Smooth muscle cell (in vitro differentiated cells): ENCODE measurements around the gene PCDH9. TPM values are rescaled to one million over a fixed set of nuclear protein-coding genes. Genes with fewer than 3 reads are reported as not detected.

Experiments
- DNase-seq: peaks from one replicate; lab custom pipeline; 2025; ENCODE audit not compliant: unreplicated experiment; lab: John Stamatoyannopoulos, UW
- H2AFZ ChIP-seq: fragments of 200-600 bp; sonication (generic); 2 replicates; pipeline ENCODE4 v1.6.0; 2016; ENCODE audit warnings: antibody characterized with exemption, low read depth, mild to moderate bottlenecking
- H3F3A ChIP-seq: fragments of 200-600 bp; sonication (generic); 2 replicates; pipeline ENCODE4 v1.6.0; 2017; ENCODE audit warnings: antibody characterized with exemption, low read depth
- H3K27ac ChIP-seq: fragments of 200-600 bp; sonication (generic); 2 replicates; pipeline ENCODE4 v1.5.1; 2016; ENCODE audit warnings: low read depth, mild to moderate bottlenecking
- H3K27me3 ChIP-seq: fragments of 200-600 bp; sonication (generic); 2 replicates; pipeline ENCODE4 v1.6.1; 2016; ENCODE audit warnings: low read depth, mild to moderate bottlenecking
- H3K36me3 ChIP-seq: fragments of 200-600 bp; sonication (generic); 2 replicates; pipeline ENCODE4 v1.5.1; 2016; ENCODE audit warnings: low read depth
- H3K4me1 ChIP-seq: fragments of 200-600 bp; sonication (generic); 2 replicates; pipeline ENCODE4 v1.5.1; 2016; ENCODE audit warnings: low read depth
- H3K4me2 ChIP-seq: fragments of 200-600 bp; sonication (generic); 2 replicates; pipeline ENCODE4 v1.6.0; 2016; ENCODE audit warnings: mild to moderate bottlenecking
- H3K4me3 ChIP-seq: fragments of 200-600 bp; sonication (generic); 2 replicates; pipeline ENCODE4 v1.5.1; 2016; ENCODE audit warnings: mild to moderate bottlenecking
- H3K79me2 ChIP-seq: fragments of 200-600 bp; sonication (generic); 2 replicates; pipeline ENCODE4 v1.6.0; 2016; ENCODE audit warnings: low read depth, mild to moderate bottlenecking
- H3K9ac ChIP-seq: fragments of 200-600 bp; sonication (generic); 2 replicates; pipeline ENCODE4 v1.6.0; 2016; ENCODE audit warnings: low read depth
- H3K9me3 ChIP-seq: fragments of 200-600 bp; sonication (generic); replicated peaks from 2 replicates; pipeline ENCODE4 v1.5.1; 2016; ENCODE audit warnings: low read depth
- H4K20me1 ChIP-seq: fragments of 200-600 bp; sonication (generic); 2 replicates; pipeline ENCODE4 v1.6.0; 2016; ENCODE audit warnings: low read depth
- WGBS: methylation state at CpG from one replicate; pipeline ENCODE4 v1.1.7; 2016; ENCODE audit warnings: low lambda C conversion rate; 5-methylcytosine and 5-hydroxymethylcytosine counted together
- polyA plus RNA-seq: library from polyadenylated mRNA; unstranded; fragments of >200 nt; fragmentation: Nextera tagmentation; extraction: Ambion mirVana; gene quantifications from 2 replicates; pipeline ENCODE4 v1.2.1, GENCODE V29; 2016
- total RNA-seq: library from RNA; depleted of rRNA; stranded (reverse); fragments of >200 nt; gene quantifications from 2 replicates; pipeline ENCODE4 v1.2.3, GENCODE V29; 2014
- TF ChIP-seq, protein P1 (sequence below): fragments of 200-600 bp; sonication (generic); IDR thresholded peaks from 2 replicates; pipeline ENCODE4 v1.5.1; 2017; ENCODE audit warnings: borderline replicate concordance, mild to moderate bottlenecking, antibody characterized with exemption; ENCODE audit not compliant: insufficient read depth, poor library complexity, severe bottlenecking

PCDH9 gene
- total and polyA plus RNA-seq, 2 experiments from 2014 or later, result 0.65 to 1.9 TPM

DNA sequence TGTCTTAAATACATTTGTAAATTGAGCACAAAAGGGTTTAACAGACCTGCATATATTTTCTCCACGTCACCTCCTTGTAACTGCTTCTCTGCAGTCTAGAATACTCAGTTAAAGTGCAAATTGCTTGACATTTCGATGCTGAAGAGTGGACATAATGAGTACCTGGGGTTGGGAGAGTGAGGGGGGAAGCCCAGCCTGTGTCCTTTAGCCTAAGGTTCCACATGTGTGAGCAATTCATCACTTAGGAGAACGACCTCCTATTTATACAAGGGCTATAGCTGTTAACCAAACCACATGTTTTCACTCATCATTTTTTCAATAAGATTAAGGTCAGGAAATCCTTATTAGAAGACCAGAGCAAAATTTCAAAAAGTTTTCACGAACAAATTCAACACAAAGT is 29.5 kb downstream of the PCDH9 start:
- Histone ChIP-seq H3K79me2 (no peaks in the 10 kb centered on the region), H2AFZ (no peak overlapping the region), H3K27ac (no peak overlapping the region), H3K4me3 (no peak overlapping the region), H4K20me1 (no peaks in the 10 kb centered on the region), H3K9me3 (no peaks in the 10 kb centered on the region), H3K27me3 (no peaks in the 10 kb centered on the region), H3K36me3 (no peaks in the 10 kb centered on the region), H3K4me1 (no peaks in the 10 kb centered on the region), H3F3A (no peaks in the 10 kb centered on the region), H3K4me2 (no peak overlapping the region), H3K9ac (no peak overlapping the region)
- DNase-seq, result no peak
- TF ChIP-seq, protein P1, sequence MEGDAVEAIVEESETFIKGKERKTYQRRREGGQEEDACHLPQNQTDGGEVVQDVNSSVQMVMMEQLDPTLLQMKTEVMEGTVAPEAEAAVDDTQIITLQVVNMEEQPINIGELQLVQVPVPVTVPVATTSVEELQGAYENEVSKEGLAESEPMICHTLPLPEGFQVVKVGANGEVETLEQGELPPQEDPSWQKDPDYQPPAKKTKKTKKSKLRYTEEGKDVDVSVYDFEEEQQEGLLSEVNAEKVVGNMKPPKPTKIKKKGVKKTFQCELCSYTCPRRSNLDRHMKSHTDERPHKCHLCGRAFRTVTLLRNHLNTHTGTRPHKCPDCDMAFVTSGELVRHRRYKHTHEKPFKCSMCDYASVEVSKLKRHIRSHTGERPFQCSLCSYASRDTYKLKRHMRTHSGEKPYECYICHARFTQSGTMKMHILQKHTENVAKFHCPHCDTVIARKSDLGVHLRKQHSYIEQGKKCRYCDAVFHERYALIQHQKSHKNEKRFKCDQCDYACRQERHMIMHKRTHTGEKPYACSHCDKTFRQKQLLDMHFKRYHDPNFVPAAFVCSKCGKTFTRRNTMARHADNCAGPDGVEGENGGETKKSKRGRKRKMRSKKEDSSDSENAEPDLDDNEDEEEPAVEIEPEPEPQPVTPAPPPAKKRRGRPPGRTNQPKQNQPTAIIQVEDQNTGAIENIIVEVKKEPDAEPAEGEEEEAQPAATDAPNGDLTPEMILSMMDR, result no peak
- WGBS, result 65% methylated on average over 4 of the region's 4 CpGs

DNA sequence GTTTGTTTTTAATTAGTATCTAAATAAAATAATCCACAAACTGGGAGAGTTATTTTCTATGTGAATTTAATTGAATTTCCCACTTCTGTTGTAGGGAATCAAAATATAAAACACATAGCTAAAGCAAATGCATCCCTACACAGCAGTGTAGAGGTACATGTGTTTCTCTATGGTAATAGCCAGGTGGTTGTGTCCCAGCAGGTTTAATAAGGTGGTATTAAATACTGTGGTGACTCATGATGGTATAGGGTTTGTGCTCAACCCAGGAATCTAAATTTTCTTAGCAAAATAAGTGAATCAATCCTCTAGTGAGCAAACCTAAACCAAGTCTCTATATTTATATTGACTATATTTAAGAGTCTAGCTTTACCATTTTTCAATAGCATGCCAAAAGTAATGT is 30.0 kb downstream of the PCDH9 start:
- Histone ChIP-seq H3K4me1 (no peaks in the 10 kb centered on the region), H3K27me3 (no peaks in the 10 kb centered on the region), H3K4me2 (no peak overlapping the region), H3K27ac (no peak overlapping the region), H3K9ac (no peak overlapping the region), H3K36me3 (no peaks in the 10 kb centered on the region), H3K79me2 (no peaks in the 10 kb centered on the region), H3K9me3 (no peaks in the 10 kb centered on the region), H4K20me1 (no peaks in the 10 kb centered on the region), H2AFZ (no peak overlapping the region), H3K4me3 (no peak overlapping the region), H3F3A (no peaks in the 10 kb centered on the region)
- TF ChIP-seq, protein P1, result no peak
- no peak for DNase-seq

DNA sequence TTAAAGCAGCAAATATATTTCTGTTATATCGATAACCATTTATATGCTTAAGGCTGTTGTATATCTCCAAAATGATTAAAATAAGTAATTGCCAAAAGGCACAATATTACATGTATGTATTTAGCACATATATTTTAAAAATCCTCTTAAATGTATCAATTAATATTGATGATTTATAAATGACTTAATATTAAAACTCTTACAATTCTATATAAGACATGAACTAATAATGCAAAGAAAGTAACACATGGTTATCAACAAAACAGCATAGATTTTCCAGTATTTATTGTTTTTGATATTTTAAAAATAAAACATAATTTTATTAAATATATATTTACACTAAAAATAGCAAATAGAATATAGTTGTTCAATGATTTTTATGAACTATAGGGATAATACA is 32.4 kb downstream of the PCDH9 start:
- H3K4me2 ChIP-seq, result no peak overlapping the region
- H3F3A ChIP-seq, result no peaks in the 10 kb centered on the region
- 97% methylated on average over 1 of the region's 1 CpG for WGBS
- DNase-seq, result no peak
- H4K20me1 ChIP-seq, result no peaks in the 10 kb centered on the region
- no peaks in the 10 kb centered on the region for H3K27me3 ChIP-seq
- no peaks in the 10 kb centered on the region for H3K9me3 ChIP-seq
- no peak overlapping the region for H3K27ac ChIP-seq
- no peak overlapping the region for H2AFZ ChIP-seq
- TF ChIP-seq, protein P1, result no peak
- H3K4me1 ChIP-seq, result no peaks in the 10 kb centered on the region
- H3K9ac ChIP-seq, result no peak overlapping the region
- H3K79me2 ChIP-seq, result no peaks in the 10 kb centered on the region
- H3K36me3 ChIP-seq, result no peaks in the 10 kb centered on the region
- no peak overlapping the region for H3K4me3 ChIP-seq

DNA sequence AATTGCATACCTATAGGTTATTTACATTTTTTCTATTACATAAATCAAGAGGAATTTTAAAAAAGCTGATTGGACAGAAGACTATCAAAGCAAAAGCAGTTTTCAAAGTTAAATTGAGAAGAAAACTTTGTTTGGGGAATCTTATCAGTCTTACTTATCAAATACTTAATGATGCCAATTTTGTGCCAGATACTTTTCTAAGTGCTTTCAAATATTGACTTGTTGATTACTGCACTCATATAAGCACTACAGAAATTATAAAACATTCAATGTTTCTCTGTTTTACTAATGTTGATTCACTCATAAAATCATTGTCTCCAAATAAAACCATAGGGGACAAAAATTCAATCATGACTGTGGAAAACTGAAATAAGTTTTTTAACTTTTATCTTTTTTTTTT is 36.2 kb downstream of the PCDH9 start:
- Histone ChIP-seq H3K79me2 (no peaks in the 10 kb centered on the region), H4K20me1 (no peaks in the 10 kb centered on the region), H3K27ac (no peak overlapping the region), H3K4me2 (no peak overlapping the region), H3K27me3 (no peaks in the 10 kb centered on the region), H2AFZ (no peak overlapping the region), H3K4me3 (no peak overlapping the region), H3K9ac (no peak overlapping the region), H3K36me3 (no peaks in the 10 kb centered on the region), H3F3A (no peaks in the 10 kb centered on the region), H3K9me3 (no peaks in the 10 kb centered on the region), H3K4me1 (no peaks in the 10 kb centered on the region)
- no peak for DNase-seq
- TF ChIP-seq, protein P1, result no peak
